H9 (cell line): Measurements from ENCODE around the gene EPHA3. TPM values are rescaled to one million over a fixed set of nuclear protein-coding genes. Genes with fewer than 3 reads are reported as not detected.

Experiments used
- DNase-seq: peaks from one replicate; pipeline ENCODE4 v3.0.0-alpha.2; 2017
- H2AFZ ChIP-seq: one replicate; pipeline ENCODE4 v1.6.1; 2013; ENCODE audit warnings: mild to moderate bottlenecking, low read length, control low read depth, moderate library complexity
- H2AK5ac ChIP-seq: 2 replicates; pipeline ENCODE4 v1.6.1; 2013; ENCODE audit warnings: low read length, control low read depth, mixed read lengths; ENCODE audit not compliant: insufficient read length
- H2BK120ac ChIP-seq: one replicate; pipeline ENCODE4 v1.6.1; 2013; ENCODE audit warnings: low read depth, mild to moderate bottlenecking, low read length, control low read depth, inconsistent platforms; ENCODE audit not compliant: poor library complexity, severe bottlenecking
- H2BK12ac ChIP-seq: 2 replicates; pipeline ENCODE4 v1.6.1; 2013; ENCODE audit warnings: low read length, control low read depth, mixed read lengths, low read depth; ENCODE audit not compliant: insufficient read length
- H2BK15ac ChIP-seq: 2 replicates; pipeline ENCODE4 v1.6.1; 2013; ENCODE audit warnings: low read depth, low read length, control low read depth
- H2BK20ac ChIP-seq: one replicate; pipeline ENCODE4 v1.6.1; 2013; ENCODE audit warnings: low read depth, mild to moderate bottlenecking, low read length, control low read depth, inconsistent platforms; ENCODE audit not compliant: poor library complexity, severe bottlenecking
- H2BK5ac ChIP-seq: 2 replicates; pipeline ENCODE4 v1.6.1; 2013; ENCODE audit warnings: low read length, control low read depth, mixed read lengths; ENCODE audit not compliant: insufficient read length
- H3K14ac ChIP-seq: 2 replicates; pipeline ENCODE4 v1.6.1; 2013; ENCODE audit warnings: low read length, control low read depth; ENCODE audit not compliant: insufficient read depth
- H3K18ac ChIP-seq: 2 replicates; pipeline ENCODE4 v1.6.1; 2013; ENCODE audit warnings: low read depth, mild to moderate bottlenecking, mixed read lengths, low read length, control low read depth; ENCODE audit not compliant: insufficient read length
- H3K23ac ChIP-seq: 2 replicates; pipeline ENCODE4 v1.6.1; 2013; ENCODE audit warnings: low read length, control low read depth, mixed read lengths, low read depth; ENCODE audit not compliant: insufficient read length
- H3K23me2 ChIP-seq: 2 replicates; pipeline ENCODE4 v1.6.1; 2013; ENCODE audit warnings: low read depth, mild to moderate bottlenecking, mixed read lengths, low read length, control low read depth; ENCODE audit not compliant: insufficient read length, poor library complexity, severe bottlenecking
- H3K27ac ChIP-seq: 2 replicates; pipeline ENCODE4 v1.5.1; 2013; ENCODE audit warnings: low read length, control low read depth, mixed read lengths, low read depth; ENCODE audit not compliant: insufficient read length
- H3K27me3 ChIP-seq: 2 replicates; pipeline ENCODE4 v1.6.1; 2013; ENCODE audit warnings: low read length, control low read depth, inconsistent platforms; ENCODE audit not compliant: insufficient read depth
- H3K4ac ChIP-seq: 2 replicates; pipeline ENCODE4 v1.6.1; 2013; ENCODE audit warnings: low read depth, mild to moderate bottlenecking, control low read depth, inconsistent platforms, low read length, moderate library complexity
- H3K4me1 ChIP-seq: 2 replicates; pipeline ENCODE4 v1.6.1; 2013; ENCODE audit warnings: low read length, control low read depth, inconsistent platforms; ENCODE audit not compliant: insufficient read depth
- H3K4me2 ChIP-seq: 2 replicates; pipeline ENCODE4 v1.6.1; 2013; ENCODE audit warnings: low read length, control low read depth, mixed read lengths; ENCODE audit not compliant: insufficient read length, insufficient read depth
- H3K56ac ChIP-seq: 2 replicates; pipeline ENCODE4 v1.6.1; 2013; ENCODE audit warnings: low read depth, mild to moderate bottlenecking, mixed read lengths, low read length, control low read depth; ENCODE audit not compliant: insufficient read length
- H3K79me1 ChIP-seq: 2 replicates; pipeline ENCODE4 v1.6.1; 2013; ENCODE audit warnings: low read depth, mild to moderate bottlenecking, moderate library complexity, low read length, control low read depth, inconsistent platforms; ENCODE audit not compliant: insufficient read depth, poor library complexity, severe bottlenecking
- H3K79me2 ChIP-seq: 2 replicates; pipeline ENCODE4 v1.6.1; 2013; ENCODE audit warnings: low read length, control low read depth, inconsistent platforms; ENCODE audit not compliant: insufficient read depth
- H3K9ac ChIP-seq: 2 replicates; pipeline ENCODE4 v1.6.1; 2013; ENCODE audit warnings: low read length, control low read depth, mixed read lengths; ENCODE audit not compliant: insufficient read length; ENCODE audit errors: extremely low read depth
- H3K9me3 ChIP-seq: one replicate; pipeline ENCODE4 v1.6.1; 2013; ENCODE audit warnings: low read depth, low read length, inconsistent platforms; ENCODE audit not compliant: control insufficient read depth
- H3T11ph ChIP-seq: one replicate; pipeline ENCODE4 v1.6.1; 2013; ENCODE audit warnings: mild to moderate bottlenecking, low read length, control low read depth, inconsistent platforms
- H4K20me1 ChIP-seq: one replicate; pipeline ENCODE4 v1.6.1; 2013; ENCODE audit not compliant: control insufficient read depth, insufficient read length, insufficient read depth
- H4K5ac ChIP-seq: 2 replicates; pipeline ENCODE4 v1.6.1; 2013; ENCODE audit warnings: low read depth, mild to moderate bottlenecking, mixed read lengths, low read length, control low read depth; ENCODE audit not compliant: insufficient read length
- H4K8ac ChIP-seq: replicated peaks from 2 replicates; pipeline ENCODE4 v1.6.1; 2013; ENCODE audit warnings: low read length, control low read depth, mixed read lengths, low read depth; ENCODE audit not compliant: insufficient read length
- H4K91ac ChIP-seq: 2 replicates; pipeline ENCODE4 v1.6.1; 2013; ENCODE audit warnings: low read depth, mild to moderate bottlenecking, moderate library complexity, mixed read lengths, low read length, control low read depth; ENCODE audit not compliant: insufficient read length
- H3K27ac Mint-ChIP-seq, 3 experiments: 2 replicates in 2 of 3; 3 replicates in 1 of 3; pipeline ENCODE4 v1.8.0; 2020 to 2021; ENCODE audit warnings: mixed read lengths in 3 of 3, mild to moderate bottlenecking in 1 of 3, moderate library complexity in 1 of 3
- H3K27me3 Mint-ChIP-seq: 2 replicates; pipeline ENCODE4 v1.8.0; 2021; ENCODE audit warnings: low read depth, mild to moderate bottlenecking, moderate library complexity, mixed read lengths
- H3K36me3 Mint-ChIP-seq, 3 experiments: 2 replicates in 2 of 3; 3 replicates in 1 of 3; pipeline ENCODE4 v1.8.0; 2020 to 2021; ENCODE audit warnings: low read depth in 3 of 3, mixed read lengths in 3 of 3; ENCODE audit not compliant: insufficient read depth in 1 of 3
- H3K4me1 Mint-ChIP-seq, 2 experiments: 2 replicates each; pipeline ENCODE4 v1.8.0; 2020; ENCODE audit warnings: mixed read lengths in 2 of 2
- H3K4me3 Mint-ChIP-seq, 2 experiments: 2 replicates in 1 of 2; 3 replicates in 1 of 2; pipeline ENCODE4 v1.8.0; 2020 to 2021; ENCODE audit warnings: mild to moderate bottlenecking in 2 of 2, mixed read lengths in 2 of 2, moderate library complexity in 1 of 2
- H3K9me3 Mint-ChIP-seq, 2 experiments: 2 replicates in 1 of 2; 3 replicates in 1 of 2; pipeline ENCODE4 v1.8.0; 2020; ENCODE audit warnings: mild to moderate bottlenecking in 2 of 2, mixed read lengths in 2 of 2, moderate library complexity in 1 of 2
- total RNA-seq: library from RNA; stranded (reverse); gene quantifications from 2 replicates; pipeline ENCODE4 v1.2.1, GENCODE V29; 2021
- TF ChIP-seq, protein P1 (sequence below): fragments of 200-600 bp; sonication (generic); conservative IDR thresholded peaks from 3 replicates; pipeline ENCODE4 v1.8.0; 2021; ENCODE audit warnings: antibody characterized with exemption, mild to moderate bottlenecking

The EPHA3 gene
- total RNA-seq, 1 experiment from 2014 or later = 0.66 TPM

DNA sequence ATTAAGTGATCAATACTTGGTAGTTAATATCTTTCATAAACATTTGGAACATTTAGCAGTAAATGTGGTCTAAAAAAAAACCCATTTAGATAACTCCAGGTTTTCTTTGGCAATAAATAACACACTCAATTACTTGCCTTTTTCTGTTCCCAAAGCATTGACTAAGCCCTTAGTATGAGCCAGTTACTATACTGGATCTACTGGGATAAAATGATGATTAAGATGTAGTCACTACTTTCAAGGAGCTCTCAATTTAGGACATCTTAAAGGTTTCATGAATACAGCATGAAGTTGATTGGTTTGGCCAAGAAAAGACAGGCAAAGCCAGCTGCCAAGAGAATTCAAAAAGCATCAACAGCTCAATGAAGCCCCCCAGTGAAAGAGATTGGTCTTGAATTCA is 250.9 kb downstream of the EPHA3 start:
- no peak overlapping the region for H2AFZ ChIP-seq
- no peak overlapping the region for H3K4me3 Mint-ChIP-seq

More for the DNA sequence above, 250.9 kb downstream of the EPHA3 start:
- Histone ChIP-seq H3K4ac (no peak overlapping the region), H3K79me1 (no peaks in the 10 kb centered on the region), H3K27me3 (no peaks in the 10 kb centered on the region), H3K14ac (no peak overlapping the region), H4K5ac (no peak overlapping the region), H4K8ac (no peak overlapping the region), H4K91ac (no peak overlapping the region), H2BK120ac (no peak overlapping the region), H3T11ph (no peak overlapping the region), H2BK5ac (no peak overlapping the region), H2BK15ac (no peak overlapping the region), H3K9me3 (no peaks in the 10 kb centered on the region), H3K27ac (no peak overlapping the region), H2BK20ac (no peak overlapping the region), H3K23me2 (no peaks in the 10 kb centered on the region), H3K9ac (no peak overlapping the region), H3K18ac (no peak overlapping the region), H3K23ac (no peak overlapping the region), H2AK5ac (no peak overlapping the region), H4K20me1 (no peaks in the 10 kb centered on the region), H3K79me2 (no peaks in the 10 kb centered on the region), H3K4me2 (no peak overlapping the region), H3K4me1 (no peaks in the 10 kb centered on the region), H2BK12ac (no peak overlapping the region), H3K56ac (no peak overlapping the region)
- no peak for DNase-seq
- H3K27ac Mint-ChIP-seq = no peak overlapping the region
- H3K4me1 Mint-ChIP-seq = no peaks in the 10 kb centered on the region
- no peaks in the 10 kb centered on the region for H3K27me3 Mint-ChIP-seq
- H3K36me3 Mint-ChIP-seq = no peaks in the 10 kb centered on the region
- TF ChIP-seq, protein P1, sequence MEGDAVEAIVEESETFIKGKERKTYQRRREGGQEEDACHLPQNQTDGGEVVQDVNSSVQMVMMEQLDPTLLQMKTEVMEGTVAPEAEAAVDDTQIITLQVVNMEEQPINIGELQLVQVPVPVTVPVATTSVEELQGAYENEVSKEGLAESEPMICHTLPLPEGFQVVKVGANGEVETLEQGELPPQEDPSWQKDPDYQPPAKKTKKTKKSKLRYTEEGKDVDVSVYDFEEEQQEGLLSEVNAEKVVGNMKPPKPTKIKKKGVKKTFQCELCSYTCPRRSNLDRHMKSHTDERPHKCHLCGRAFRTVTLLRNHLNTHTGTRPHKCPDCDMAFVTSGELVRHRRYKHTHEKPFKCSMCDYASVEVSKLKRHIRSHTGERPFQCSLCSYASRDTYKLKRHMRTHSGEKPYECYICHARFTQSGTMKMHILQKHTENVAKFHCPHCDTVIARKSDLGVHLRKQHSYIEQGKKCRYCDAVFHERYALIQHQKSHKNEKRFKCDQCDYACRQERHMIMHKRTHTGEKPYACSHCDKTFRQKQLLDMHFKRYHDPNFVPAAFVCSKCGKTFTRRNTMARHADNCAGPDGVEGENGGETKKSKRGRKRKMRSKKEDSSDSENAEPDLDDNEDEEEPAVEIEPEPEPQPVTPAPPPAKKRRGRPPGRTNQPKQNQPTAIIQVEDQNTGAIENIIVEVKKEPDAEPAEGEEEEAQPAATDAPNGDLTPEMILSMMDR = no peak
- H3K9me3 Mint-ChIP-seq = peaks cover 0 to 2% of the 10 kb centered on the region in 2 experiments; a peak in 2 of 5 replicates
